HG03064 (cell line): ENCODE measurements around the gene KLHL34.

Experiments
- ATAC-seq: cut with Tn5 transposase; IDR thresholded peaks from one replicate; pipeline ENCODE4 v1.9.1; 2021; ENCODE audit warnings: low read depth; ENCODE audit not compliant: unreplicated experiment

Gene KLHL34, protein sequence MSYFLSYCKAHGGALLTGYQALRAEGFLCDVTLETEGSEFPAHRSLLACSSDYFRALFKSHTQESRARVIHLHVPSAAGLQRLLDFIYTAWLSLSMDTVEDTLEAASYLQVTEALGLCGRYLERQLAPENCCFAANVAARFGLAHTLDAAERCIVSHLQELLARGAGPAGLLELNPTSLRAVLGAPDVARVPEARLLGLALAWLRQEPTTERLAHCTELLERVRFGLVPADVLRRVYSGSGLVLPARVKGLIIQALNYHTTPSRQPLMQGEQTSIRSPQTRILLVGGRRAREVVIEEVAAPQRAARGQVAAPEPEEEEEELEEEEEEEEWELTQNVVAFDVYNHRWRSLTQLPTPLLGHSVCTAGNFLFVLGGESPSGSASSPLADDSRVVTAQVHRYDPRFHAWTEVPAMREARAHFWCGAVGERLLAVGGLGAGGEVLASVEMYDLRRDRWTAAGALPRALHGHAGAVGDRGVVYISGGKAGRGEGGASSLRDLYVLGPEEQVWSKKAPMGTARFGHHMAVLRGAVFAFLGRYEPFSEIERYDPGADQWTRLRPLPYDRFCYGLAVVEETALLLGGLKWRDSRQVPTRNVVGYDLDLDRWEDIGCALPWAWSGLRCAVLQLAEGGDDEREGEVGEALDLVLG

DNA sequence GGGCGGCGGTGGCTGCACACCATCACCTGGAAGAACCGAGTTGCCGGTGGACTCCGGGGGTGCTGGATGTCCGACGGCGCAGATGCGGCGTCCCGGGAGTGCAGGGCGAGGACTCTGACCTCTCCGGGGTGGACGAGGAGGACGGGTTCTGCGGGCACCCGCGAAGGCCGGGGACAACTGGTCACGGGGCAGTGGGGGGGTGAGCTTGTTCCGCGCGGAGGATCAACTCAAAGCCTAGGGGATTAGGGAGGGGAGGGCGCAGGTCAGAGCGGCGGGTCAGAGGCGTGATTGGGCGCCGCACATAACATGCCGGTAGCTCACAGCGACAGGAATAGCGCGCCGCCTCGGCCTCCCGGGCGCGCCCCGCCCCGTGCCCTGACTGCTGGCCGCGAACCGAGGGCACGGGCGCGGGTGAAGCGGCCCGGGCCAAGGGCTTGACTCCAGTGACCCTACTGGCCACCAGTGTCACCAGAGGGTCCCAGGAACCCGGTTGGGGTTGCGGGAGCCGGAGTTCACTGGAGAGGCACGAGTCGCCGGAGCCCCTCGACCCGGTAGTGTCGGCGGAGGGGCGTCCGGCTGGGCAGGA, at the start of gene KLHL34:
Gene KLHL34, minus strand, starts transcription at position 179 of the 586 bp plus-strand sequence. CDS start 542 bp downstream, outside the sequence.
- no peak for ATAC-seq

- ATAC-seq, result no peak
These were observed 47.1 kb upstream of the KLHL34 start for GRCh38 chrX:21705225-21705624.

DNA sequence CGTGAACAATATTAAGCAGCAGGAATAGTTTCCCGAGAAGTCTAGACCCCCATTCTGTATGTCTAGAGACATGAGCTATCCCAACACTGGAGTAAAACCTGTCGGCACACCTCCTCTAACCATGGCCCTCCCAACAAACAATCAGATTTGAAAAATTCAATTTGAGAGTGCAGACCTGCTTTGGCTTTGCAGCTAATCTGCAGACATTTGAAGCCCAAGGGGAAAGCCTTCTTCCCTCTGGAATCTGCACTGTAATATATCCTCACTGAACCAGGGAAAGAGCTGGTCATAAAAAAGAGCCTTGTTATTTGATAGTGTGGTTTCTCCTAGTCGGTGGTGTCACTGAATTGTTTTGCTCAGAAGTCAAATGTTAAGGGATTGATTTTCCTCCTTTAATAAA, 44.6 kb upstream of the KLHL34 start:
- no peak for ATAC-seq

DNA sequence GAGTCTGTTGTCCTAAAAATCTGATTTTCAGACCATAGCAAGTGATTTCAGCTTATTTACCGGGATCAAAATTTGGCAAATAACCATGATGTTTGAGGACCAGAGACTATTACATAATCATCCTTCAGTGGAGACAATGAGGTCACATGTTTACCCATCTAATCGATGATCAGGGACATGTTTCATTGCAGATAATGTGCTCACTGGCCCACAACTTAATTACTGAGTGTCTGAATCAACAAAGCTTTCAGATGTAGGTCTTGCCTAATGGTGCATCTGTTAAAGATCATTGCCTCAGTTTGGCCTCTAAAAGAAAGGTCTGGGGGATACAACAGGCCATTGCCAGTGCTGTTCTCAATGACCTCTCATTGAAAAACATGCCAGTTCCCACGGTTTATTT, 42.8 kb upstream of the KLHL34 start:
- no peak for ATAC-seq

DNA sequence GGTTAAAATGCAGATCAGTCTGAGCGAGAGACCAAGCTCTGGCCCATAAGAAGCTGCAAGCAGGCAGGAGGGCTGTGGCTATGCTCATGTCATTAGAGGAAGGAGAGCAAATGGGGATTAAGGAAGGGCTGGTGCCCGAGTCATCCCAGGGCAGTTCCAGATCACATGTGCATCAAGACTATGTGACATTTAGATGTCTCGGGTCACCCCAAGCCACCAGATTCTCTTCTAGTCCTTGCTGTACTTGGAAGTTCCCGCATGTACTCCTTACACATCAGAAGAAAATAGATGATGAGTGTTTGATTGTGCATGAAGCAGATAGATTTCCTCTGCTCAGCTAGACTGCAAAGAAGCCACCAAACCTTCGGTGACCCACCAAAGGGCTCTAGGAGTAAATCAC, 42.1 kb upstream of the KLHL34 start:
- ATAC-seq, result no peak

- ATAC-seq, result no peak
These were observed 41.0 kb upstream of the KLHL34 start for GRCh38 chrX:21699136-21699535.

DNA sequence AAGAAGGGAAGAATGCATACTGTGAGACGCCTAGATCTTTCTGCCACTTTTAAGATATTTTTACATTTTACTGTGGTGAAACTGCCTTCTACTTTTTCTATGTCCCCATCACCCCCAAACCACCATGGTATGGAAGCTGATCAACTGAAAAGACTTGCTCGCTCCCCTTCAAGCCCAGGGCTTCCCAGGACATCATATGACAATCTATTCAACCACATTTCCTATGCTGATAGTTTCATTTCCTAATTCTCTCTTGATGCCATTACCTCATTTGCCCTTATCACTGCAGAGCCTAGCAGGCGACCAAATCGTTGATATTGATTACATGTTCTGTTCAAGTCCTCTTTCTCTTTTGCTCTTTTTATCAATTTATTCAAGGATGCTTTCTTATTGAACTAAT, 40.1 kb upstream of the KLHL34 start:
- no peak for ATAC-seq

DNA sequence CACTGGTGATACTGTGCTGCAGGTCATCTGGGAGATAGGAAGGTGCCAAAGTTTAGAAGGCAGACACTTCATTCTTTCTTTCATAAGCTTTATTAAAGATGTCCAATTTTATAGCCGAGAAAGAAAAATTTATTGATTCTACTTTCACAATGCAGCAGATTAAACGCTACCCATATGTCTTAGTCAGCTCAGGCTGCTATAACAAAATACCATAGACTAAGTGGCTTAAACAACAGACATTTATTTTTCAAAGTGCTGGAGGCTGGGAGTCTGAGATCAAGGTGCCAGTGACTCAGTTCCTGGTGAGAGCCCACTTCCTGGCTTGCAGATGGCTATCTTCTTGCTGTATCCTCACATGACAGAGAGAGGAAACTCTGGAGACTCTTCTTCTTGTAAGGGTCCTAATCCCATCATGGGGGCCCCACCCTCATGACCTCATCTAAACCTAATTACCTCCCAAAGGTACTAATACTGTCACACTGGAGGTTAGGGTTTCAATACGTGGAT, 33.4 kb upstream of the KLHL34 start:
- ATAC-seq, result no peak

- no peak for ATAC-seq
These were observed 25.8 kb upstream of the KLHL34 start for GRCh38 chrX:21683941-21684340.

- ATAC-seq, result no peak
These were observed 20.0 kb upstream of the KLHL34 start for GRCh38 chrX:21678048-21678612.

GRCh38 chrX:21675931-21676330, 17.8 kb upstream of the KLHL34 start:
- no peak for ATAC-seq

DNA sequence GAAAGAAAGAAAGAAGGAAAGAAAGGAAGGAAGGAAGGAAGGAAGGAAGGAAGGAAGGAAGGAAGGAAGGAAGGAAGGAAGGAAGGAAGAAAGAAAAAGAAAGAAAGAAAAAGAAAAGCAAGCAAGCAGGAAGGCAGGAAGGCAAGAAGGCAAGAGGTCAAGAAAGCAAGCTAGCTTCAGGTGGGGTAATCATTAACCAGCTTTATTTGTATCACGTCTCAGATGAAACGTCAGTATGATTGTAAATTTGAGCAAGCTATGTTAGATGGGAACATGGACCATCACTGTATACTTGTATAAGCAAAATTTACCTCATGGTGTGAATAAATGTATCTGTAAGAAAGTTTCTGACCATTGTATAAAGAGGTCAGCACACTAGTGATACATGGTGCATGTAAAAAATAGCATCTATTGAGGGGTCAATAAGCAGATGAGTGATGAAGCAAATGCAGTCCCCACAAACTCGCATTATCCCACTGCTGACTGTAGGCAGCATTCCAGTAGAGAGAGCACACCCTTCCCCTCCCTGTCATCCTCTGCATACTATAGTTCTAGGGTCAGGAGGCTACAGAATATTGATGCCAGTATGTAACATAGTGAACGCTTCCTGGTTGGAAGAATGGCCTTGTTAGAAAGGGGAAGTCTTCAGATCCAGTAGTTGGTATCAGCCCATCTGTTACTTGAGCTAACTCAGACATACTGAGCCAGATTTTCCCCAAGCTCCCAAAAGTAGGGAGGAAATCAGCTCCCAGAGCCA, 16.5 kb upstream of the KLHL34 start:
- ATAC-seq, result no peak

DNA sequence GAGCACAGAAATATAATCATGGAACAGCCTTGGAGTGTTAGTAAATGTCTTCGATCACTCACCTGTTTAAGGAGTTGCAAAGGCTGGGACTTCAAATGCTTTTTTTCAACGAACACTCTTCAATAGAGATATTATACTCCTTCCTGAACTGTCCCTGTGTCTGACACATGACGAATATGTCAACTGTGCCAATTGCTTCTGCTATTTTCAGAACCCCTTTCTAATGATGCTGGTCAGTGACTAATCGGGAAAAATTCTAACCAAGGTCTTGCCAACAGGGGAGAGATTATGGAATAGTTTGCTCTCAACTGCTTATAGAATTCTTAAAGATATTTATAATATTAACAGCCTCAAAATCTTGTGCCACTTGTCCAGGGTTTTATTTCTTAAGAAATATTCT, 8.5 kb upstream of the KLHL34 start:
- no peak for ATAC-seq

DNA sequence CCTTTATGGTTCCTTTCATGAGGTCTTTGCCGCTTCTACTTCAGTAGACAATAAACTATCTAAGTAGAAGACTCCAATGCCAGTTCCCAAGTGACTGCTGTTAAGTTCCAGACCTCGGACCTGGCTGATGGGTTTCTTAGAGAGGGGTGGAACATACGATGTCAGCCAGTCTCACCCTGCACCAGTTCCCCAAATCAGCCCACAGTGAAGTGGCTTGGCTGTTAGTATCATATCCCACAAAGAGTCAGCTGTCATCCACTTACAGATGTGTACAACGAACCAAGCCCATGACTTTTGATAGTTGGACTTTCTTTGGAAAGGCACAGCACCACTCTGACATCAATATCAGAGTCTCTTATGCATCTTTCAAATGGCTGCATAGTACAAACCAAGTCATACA, 8.1 kb upstream of the KLHL34 start:
- ATAC-seq, result no peak

DNA sequence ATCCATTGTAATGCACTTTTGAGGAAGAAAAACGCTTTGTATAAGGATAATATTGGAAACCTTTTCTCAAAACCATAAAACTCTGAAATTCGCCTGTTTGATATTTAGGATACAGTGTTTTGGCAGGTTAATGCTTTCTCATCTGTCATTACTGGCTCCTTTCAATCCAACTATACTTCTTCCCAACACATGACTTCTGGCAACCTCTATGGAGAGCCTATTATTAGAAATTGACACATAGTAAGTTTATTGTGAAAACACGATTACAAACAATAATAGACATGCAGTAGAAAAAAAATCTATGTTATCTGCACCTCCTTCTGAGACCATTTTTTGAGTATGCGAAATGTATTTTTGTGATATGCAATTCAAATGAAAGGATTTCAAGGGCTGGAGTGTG, 4.6 kb upstream of the KLHL34 start:
- ATAC-seq, result no peak

GRCh38 chrX:21661316-21661715, 3.2 kb upstream of the KLHL34 start:
- ATAC-seq, result no peak

DNA sequence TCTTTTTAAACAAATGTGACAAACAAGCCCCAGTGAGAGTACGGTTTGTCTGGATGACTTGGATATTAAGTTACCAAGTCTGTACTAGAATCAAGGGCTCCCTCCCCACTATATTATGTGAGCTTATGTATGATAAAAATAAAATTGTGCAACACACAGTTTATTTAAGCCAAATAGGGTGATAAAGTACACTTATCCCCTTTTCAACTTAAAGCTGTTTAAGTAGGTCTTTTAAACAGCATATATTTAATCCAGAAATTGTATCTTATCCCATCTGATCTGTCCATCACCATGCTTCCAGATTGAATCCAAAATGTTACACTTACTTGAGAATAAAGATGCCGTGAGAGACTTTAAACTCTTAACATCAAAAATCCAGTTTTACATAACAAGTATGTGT, 2.0 kb upstream of the KLHL34 start:
- ATAC-seq, result no peak

- no peak for ATAC-seq
These were observed 1.2 kb upstream of the KLHL34 start for GRCh38 chrX:21659320-21659719.

DNA sequence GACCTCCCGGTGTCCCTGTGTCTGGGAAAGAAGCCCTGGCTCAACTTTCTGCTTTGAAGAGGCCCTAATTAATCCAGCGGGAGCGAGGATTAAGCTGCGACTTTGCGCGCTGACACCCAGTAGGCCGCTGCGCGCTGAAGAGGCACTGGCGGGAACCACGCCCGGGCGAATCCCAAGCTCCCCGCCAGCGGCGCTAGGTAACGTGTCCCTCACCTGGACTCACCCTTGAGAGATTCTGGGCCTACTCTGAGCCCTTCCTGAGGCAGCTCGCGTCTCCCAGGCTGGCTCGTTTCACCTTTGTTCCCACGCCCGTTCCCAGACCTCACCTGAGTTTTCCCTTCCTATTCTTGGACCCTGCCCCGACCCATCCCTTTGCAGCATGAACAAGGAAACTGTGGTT, 616 bp upstream of the KLHL34 start:
- no peak for ATAC-seq

- ATAC-seq, result no peak
These were observed 595 bp downstream of the KLHL34 start for GRCh38 chrX:21657318-21658151.
